ENCODE measurements around the gene THBS4.

THBS4 gene

GRCh38 chr5:80048084-80048780 lies 13.1 kb downstream of the THBS4 start:
- no peak for DNase-seq (ENCODE audit: low read depth)

GRCh38 chr5:80052464-80052863 lies 17.3 kb downstream of the THBS4 start:
- DNase-seq (ENCODE audit: low read depth), result no peak

GRCh38 chr5:80054682-80055081 lies 19.5 kb downstream of the THBS4 start:
- no peak for DNase-seq (ENCODE audit: low read depth)

GRCh38 chr5:80055491-80056170 lies 20.5 kb downstream of the THBS4 start:
- no peak for DNase-seq (ENCODE audit: low read depth)

GRCh38 chr5:80057099-80057498 lies 22.0 kb downstream of the THBS4 start:
- DNase-seq (ENCODE audit: low read depth), result no peak

GRCh38 chr5:80057921-80058320 lies 22.8 kb downstream of the THBS4 start:
- no peak for DNase-seq (ENCODE audit: low read depth)

- DNase-seq (ENCODE audit: low read depth), result peak; percentile 14
These were observed 24.3 kb downstream of the THBS4 start for GRCh38 chr5:80059354-80059980.

- DNase-seq (ENCODE audit: low read depth), result peak; percentile 40
These were observed 25.8 kb downstream of the THBS4 start for GRCh38 chr5:80060966-80061365.

- DNase-seq (ENCODE audit: low read depth), result no peak
These were observed 26.4 kb downstream of the THBS4 start for GRCh38 chr5:80061547-80061946.

GRCh38 chr5:80064124-80064523 lies 29.0 kb downstream of the THBS4 start:
- peak; percentile 82 for DNase-seq (ENCODE audit: low read depth)

GRCh38 chr5:80067016-80067415 lies 31.9 kb downstream of the THBS4 start:
- no peak for DNase-seq (ENCODE audit: low read depth)

GRCh38 chr5:80067531-80068245 lies 32.5 kb downstream of the THBS4 start:
- DNase-seq (ENCODE audit: low read depth), result no peak

- DNase-seq (ENCODE audit: low read depth), result no peak
These were observed 33.1 kb downstream of the THBS4 start for GRCh38 chr5:80068246-80068636.

GRCh38 chr5:80068775-80069174 lies 33.6 kb downstream of the THBS4 start:
- DNase-seq (ENCODE audit: low read depth), result no peak

GRCh38 chr5:80069251-80069800 lies 34.2 kb downstream of the THBS4 start:
- peak; percentile 84 for DNase-seq (ENCODE audit: low read depth)

GRCh38 chr5:80069918-80070318 lies 34.8 kb downstream of the THBS4 start:
- DNase-seq (ENCODE audit: low read depth), result no peak

GRCh38 chr5:80070338-80071056 lies 35.3 kb downstream of the THBS4 start:
- DNase-seq (ENCODE audit: low read depth), result peak; percentile 19

- no peak for DNase-seq (ENCODE audit: low read depth)
These were observed 36.4 kb downstream of the THBS4 start for GRCh38 chr5:80071510-80072021.

- DNase-seq (ENCODE audit: low read depth), result peak; percentile 16
These were observed 37.2 kb downstream of the THBS4 start for GRCh38 chr5:80072103-80073073.
